Erythroblast (primary cell): ENCODE results near the gene RNF212.

Experiments used
- GATA1 ChIP-seq: IDR thresholded peaks from 2 replicates; pipeline ENCODE4 v1.6.1; 2011; ENCODE audit warnings: low read depth, mild to moderate bottlenecking, control low read depth, low read length, moderate library complexity
- POLR2A ChIP-seq: IDR thresholded peaks from 2 replicates; pipeline ENCODE4 v1.6.1; 2011; ENCODE audit warnings: mild to moderate bottlenecking, low read length

DNA sequence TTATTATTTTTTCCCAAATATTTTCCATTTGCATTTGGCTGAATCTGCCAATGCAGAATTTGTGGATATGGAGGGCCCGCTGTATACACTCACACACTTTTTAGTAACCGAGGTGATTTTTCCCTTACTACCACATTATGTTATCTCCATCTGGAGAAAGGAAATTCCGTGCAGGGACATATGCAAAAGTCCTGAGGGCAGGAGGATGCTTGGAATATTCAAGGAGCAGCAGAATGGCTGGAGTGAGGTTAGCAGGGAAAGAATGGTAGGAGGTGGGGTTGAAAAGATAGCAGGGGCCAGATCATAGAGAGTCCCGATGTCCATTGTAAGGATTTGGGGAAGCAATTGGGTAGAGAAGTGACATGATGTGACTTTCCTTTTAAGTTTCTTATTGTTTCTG lies 11.5 kb upstream of the RNF212 start:
- no peak for TF ChIP-seq POLR2A
- no peak for TF ChIP-seq GATA1
